ENCODE data around the gene ATP2B2. TPM values are rescaled to one million over a fixed set of nuclear protein-coding genes. Genes with fewer than 3 reads are reported as not detected.

Gene ATP2B2
- total RNA-seq, 6 experiments from 2014 or later: 25.9 to 45.1 (median 35.1) TPM

- ATAC-seq: no peak
- intact Hi-C loops (cut with DNase I): no loop called here
- WGBS (ENCODE audit: insufficient coverage, low coverage, low lambda C conversion rate, missing lambda C conversion rate): 89% methylated on average over 4 of the region's 5 CpGs
- no peak overlapping the region for H3K27ac ChIP-seq
- H3K4me3 ChIP-seq: no peak overlapping the region
- no peaks in the 10 kb centered on the region for H3K36me3 ChIP-seq
- no peaks in the 10 kb centered on the region for H3K27me3 ChIP-seq
- no peak for DNase-seq
- peaks cover 0 to 15% (median 7%) of the 10 kb centered on the region in 4 donors for H3K4me1 ChIP-seq
- H3K9me3 ChIP-seq: no peaks in the 10 kb centered on the region
- TF ChIP-seq POLR2A (IDR thresholded peaks at IDR 0.05): no peak
Measured at GRCh38 chr3:10467204-10467603, 38.2 kb downstream of the ATP2B2 start.

- TF ChIP-seq CTCF (IDR thresholded peaks at IDR 0.05) (no peak), POLR2A (IDR thresholded peaks at IDR 0.05) (no peak)
- Histone ChIP-seq H3K4me1 (peaks cover 0 to 15% (median 7%) of the 10 kb centered on the region in 4 donors), H3K27me3 (no peaks in the 10 kb centered on the region), H3K27ac (no peak overlapping the region), H3K36me3 (no peaks in the 10 kb centered on the region), H3K9me3 (no peaks in the 10 kb centered on the region), H3K4me3 (no peak overlapping the region)
- intact Hi-C loops (cut with DNase I): no loop called here
- WGBS (ENCODE audit: insufficient coverage, low coverage, low lambda C conversion rate, missing lambda C conversion rate): 86% methylated on average over 5 of the region's 5 CpGs
- DNase-seq (no peak), ATAC-seq (no peak)
Measured at GRCh38 chr3:10466186-10466585, 39.2 kb downstream of the ATP2B2 start.

- Histone ChIP-seq H3K27me3 (no peaks in the 10 kb centered on the region), H3K9me3 (no peaks in the 10 kb centered on the region), H3K4me1 (peaks cover 0 to 12% (median 5%) of the 10 kb centered on the region in 4 donors), H3K27ac (no peak overlapping the region), H3K36me3 (no peaks in the 10 kb centered on the region), H3K4me3 (no peak overlapping the region)
- ATAC-seq (no peak), DNase-seq (no peak)
- intact Hi-C loops (cut with DNase I): no loop called here
- WGBS (ENCODE audit: insufficient coverage, low coverage, low lambda C conversion rate, missing lambda C conversion rate): no CpG with 5 or more reads among the region's 1 CpG
- TF ChIP-seq CTCF (IDR thresholded peaks at IDR 0.05) (no peak), POLR2A (IDR thresholded peaks at IDR 0.05) (no peak)
Measured at GRCh38 chr3:10465161-10465560, 40.2 kb downstream of the ATP2B2 start.

- intact Hi-C loops (cut with DNase I): no loop called here
- Histone ChIP-seq H3K4me3 (no peak overlapping the region), H3K27me3 (no peaks in the 10 kb centered on the region), H3K4me1 (peaks cover 0 to 6% (median 2%) of the 10 kb centered on the region in 4 donors), H3K27ac (no peak overlapping the region), H3K9me3 (no peaks in the 10 kb centered on the region), H3K36me3 (no peaks in the 10 kb centered on the region)
- TF ChIP-seq CTCF (IDR thresholded peaks at IDR 0.05): no peak
- TF ChIP-seq POLR2A (IDR thresholded peaks at IDR 0.05): no peak
- no peak for DNase-seq
- no peak for ATAC-seq
- 85% methylated on average over 9 of the region's 21 CpGs for WGBS (ENCODE audit: insufficient coverage, low coverage, low lambda C conversion rate, missing lambda C conversion rate)
Measured at GRCh38 chr3:10463533-10464434, 41.6 kb downstream of the ATP2B2 start.

Data from right lobe of liver (tissue), 6 donors.